ENCODE results near the gene ZC3H18.

DNA sequence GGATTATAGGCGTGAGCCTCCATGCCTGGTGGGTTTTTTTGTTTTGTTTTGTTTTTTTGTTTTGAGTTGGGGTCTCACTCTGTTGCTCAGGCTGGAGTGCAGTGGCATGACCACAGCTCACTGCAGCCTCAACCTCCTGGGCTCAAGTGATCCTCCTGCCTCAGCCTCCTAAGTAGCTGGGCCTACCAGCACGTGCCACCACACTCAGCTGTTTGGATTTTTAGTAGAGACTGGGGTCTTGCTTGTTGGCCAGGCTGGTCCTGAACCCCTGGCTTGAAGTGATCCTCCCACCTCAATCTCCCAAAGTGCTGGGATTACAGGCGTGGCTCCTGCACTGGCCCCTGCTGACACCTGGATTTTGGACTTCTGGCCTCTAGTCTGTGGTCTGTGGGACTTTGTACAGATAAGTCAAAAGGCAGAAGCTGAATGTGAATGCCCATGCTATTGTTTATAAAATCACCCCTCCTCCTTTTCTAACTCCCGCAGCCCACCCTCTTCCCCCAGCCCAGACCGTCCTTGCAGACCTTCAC lies 110.4 kb downstream of the ZC3H18 start:
- TF ChIP-seq CTCF (conservative IDR thresholded peaks at IDR 0.05) (no peak), EZH2 (IDR thresholded peaks at IDR 0.05; ENCODE audit: low read depth) (no peak)
